Right lobe of liver (tissue), 6 donors: ENCODE results near the gene SART1. TPM values are rescaled to one million over a fixed set of nuclear protein-coding genes. Genes with fewer than 3 reads are reported as not detected.
"Not testable (repeated sequence)": the region's sequence is repeated elsewhere in the genome, so short reads cannot be mapped to it uniquely, and the experiment has no call there.

ENCODE experiments used
- ATAC-seq, 4 donors: fragments of 200-7000 bp; cut with Tn5 transposase; one replicate each; pipeline ENCODE4 v1.9.1; 2020; ENCODE audit warnings: mild to moderate bottlenecking in 4 of 4, moderate library complexity in 4 of 4
- DNase-seq, 3 donors: peaks; one replicate each; pipeline ENCODE4 v3.0.0-alpha.2; 2020
- H3K27ac ChIP-seq, 3 donors: fragments of 200-600 bp; one replicate each; pipeline ENCODE4 v1.8.0; 2022
- H3K27me3 ChIP-seq, 2 donors: fragments of 200-600 bp; one replicate each; pipeline ENCODE4 v1.8.0; 2022
- H3K36me3 ChIP-seq, 4 donors: fragments of 200-600 bp; sonication (generic) in 1 of 4; one replicate each; pipeline versions ENCODE4 v1.5.1 to v1.8.0; 2017 to 2022; ENCODE audit warnings: control low read depth in 1 of 4
- H3K4me1 ChIP-seq, 4 donors: fragments of 200-600 bp; sonication (generic) in 1 of 4; one replicate each; pipeline versions ENCODE4 v1.5.1 to v1.8.0; 2017 to 2022; ENCODE audit warnings: control low read depth in 1 of 4
- H3K4me3 ChIP-seq, 3 donors: fragments of 200-600 bp; one replicate each; pipeline ENCODE4 v1.8.0; 2022
- H3K9me3 ChIP-seq, 4 donors: fragments of 200-600 bp; sonication (generic) in 1 of 4; one replicate each; pipeline versions ENCODE4 v1.5.1 to v1.8.0; 2017 to 2022; ENCODE audit warnings: control low read depth in 1 of 4
- CTCF ChIP-seq, 4 donors: fragments of 200-600 bp in 3 of 4; fragments of 450-650 bp in 1 of 4; IDR thresholded peaks; one replicate each; pipeline versions ENCODE4 v1.5.1 to v1.8.0; 2016 to 2022; ENCODE audit warnings: antibody characterized with exemption in 4 of 4, mild to moderate bottlenecking in 2 of 4
- POLR2A ChIP-seq: fragments of 450-650 bp; IDR thresholded peaks from one replicate; pipeline ENCODE4 v1.6.1; 2017; ENCODE audit warnings: antibody characterized with exemption, mild to moderate bottlenecking
- WGBS: methylation state at CpG from one replicate; pipeline ENCODE4 v1.1.6; 2018; ENCODE audit warnings: low coverage, low lambda C conversion rate; ENCODE audit not compliant: insufficient coverage; ENCODE audit errors: missing lambda C conversion rate; 5-methylcytosine and 5-hydroxymethylcytosine counted together
- intact Hi-C, 2 donors: fragments of 100-400 bp; cut with DNase I; formaldehyde crosslinking; loops; one replicate each; pipeline versions ENCODE4 v1.11.2 to v1.14.1; 2022
- total RNA-seq, 6 experiments: library from RNA; depleted of rRNA in 2 of 6; stranded (reverse); fragments of >200 nt in 2 of 6; fragmentation: NEBNext Ultra II Directional in 3 of 6; extraction: Animal tissue kit (Norgen Biotek cat#: 25700) in 3 of 6; gene quantifications; one replicate each; pipeline versions ENCODE4 v1.1.0 to v1.2.4, GENCODE V29; 2016 to 2023
- donor health status: DM: no; HTN: yes; CAD: no.
- donor health status: DM: no; HTN: no; CAD: no.
- donor health status: DM: no; HTN: no; CAD: no.
- donor health status: DM: no; HTN: yes; CAD: no.
- donor health status: DM: no; HTN: yes; CAD: no.

SART1 gene
- total RNA-seq, 6 experiments from 2014 or later = 14.3 to 34.1 (median 20.6) TPM

GRCh38 chr11:66008095-66008467 is 46.5 kb downstream of the SART1 start:
- no peak overlapping the region for H3K27ac ChIP-seq
- no peak overlapping the region for H3K4me3 ChIP-seq
- DNase-seq (no peak), ATAC-seq (no peak)
- H3K9me3 ChIP-seq = no peaks in the 10 kb centered on the region
- H3K4me1 ChIP-seq = peaks cover 0 to 3% (median 0%) of the 10 kb centered on the region in 4 donors
- 67% methylated on average over 2 of the region's 2 CpGs for WGBS
- no peak for TF ChIP-seq POLR2A
- peaks cover 0 to 11% (median 2%) of the 10 kb centered on the region in 4 donors for H3K36me3 ChIP-seq
- intact Hi-C loops = no loop called here
- H3K27me3 ChIP-seq = peaks cover 0 to 11% of the 10 kb centered on the region in 2 donors

GRCh38 chr11:66008468-66009101 is 47.1 kb downstream of the SART1 start:
- 50% methylated on average over 1 of the region's 10 CpGs for WGBS
- no peak overlapping the region for H3K27ac ChIP-seq
- TF ChIP-seq POLR2A (no peak), CTCF (IDR thresholded peaks at IDR 0.05) (no peak)
- H3K9me3 ChIP-seq = no peaks in the 10 kb centered on the region
- intact Hi-C loops = no loop called here
- H3K27me3 ChIP-seq = peaks cover 0 to 11% of the 10 kb centered on the region in 2 donors
- no peak for DNase-seq
- ATAC-seq = no peak
- H3K4me3 ChIP-seq = no peak overlapping the region
- H3K4me1 ChIP-seq = no peaks in the 10 kb centered on the region
- H3K36me3 ChIP-seq = peaks cover 0 to 11% (median 2%) of the 10 kb centered on the region in 4 donors

- peaks cover 0 to 11% of the 10 kb centered on the region in 2 donors for H3K27me3 ChIP-seq
- H3K4me3 ChIP-seq, H3K9me3 ChIP-seq, intact Hi-C loops, H3K36me3 ChIP-seq, H3K4me1 ChIP-seq, H3K27ac ChIP-seq, DNase-seq, ATAC-seq: not testable (repeated sequence)
- WGBS = 76% methylated on average over 4 of the region's 4 CpGs
Measured at GRCh38 chr11:66010036-66010435, 48.5 kb downstream of the SART1 start.

GRCh38 chr11:66011239-66011784 is 49.8 kb downstream of the SART1 start:
- H3K4me1 ChIP-seq = no peaks in the 10 kb centered on the region
- H3K27ac ChIP-seq = no peak overlapping the region
- H3K36me3 ChIP-seq = no peaks in the 10 kb centered on the region
- intact Hi-C loops = no loop called here
- no peak overlapping the region for H3K4me3 ChIP-seq
- ATAC-seq (no peak), DNase-seq (no peak)
- peaks cover 0 to 11% of the 10 kb centered on the region in 2 donors for H3K27me3 ChIP-seq
- WGBS = 45% methylated on average over 8 of the region's 14 CpGs
- TF ChIP-seq POLR2A (no peak), CTCF (IDR thresholded peaks at IDR 0.05) (no peak)
- H3K9me3 ChIP-seq = no peaks in the 10 kb centered on the region

GRCh38 chr11:66011785-66012303 is 50.3 kb downstream of the SART1 start, which contains the start of gene CST6:
TSS of gene CST6 (plus strand) at chr11:66012008. CDS start at chr11:66012045, 37 bp downstream.
- DNase-seq (no peak), ATAC-seq (no peak)
- Histone ChIP-seq H3K27ac (no peak within 1 kb of the TSS), H3K27me3 (peaks cover 0 to 11% of the 10 kb centered on the region in 2 donors), H3K4me1 (no peaks in the 10 kb centered on the region), H3K4me3 (no peak within 1 kb of the TSS), H3K9me3 (no peaks in the 10 kb centered on the region), H3K36me3 (no peaks in the 10 kb centered on the region)
- WGBS = 33% methylated on average over 12 of the region's 61 CpGs
- intact Hi-C loops = no loop called here
- TF ChIP-seq POLR2A (no peak), CTCF (IDR thresholded peaks at IDR 0.05) (no peak)
